Loucy (cell line): ENCODE measurements around the gene DAB1.

ENCODE experiments used
- H2AFZ ChIP-seq: fragments of 200-600 bp; sonication (generic); 2 replicates; pipeline ENCODE4 v1.6.0; 2016; ENCODE audit warnings: antibody characterized with exemption, mild to moderate bottlenecking, low read length, moderate library complexity
- H3F3A ChIP-seq: fragments of 200-600 bp; 2 replicates; pipeline ENCODE4 v1.6.0; 2016; ENCODE audit warnings: antibody characterized with exemption, low read depth, mild to moderate bottlenecking
- H3K27me3 ChIP-seq: fragments of 200-600 bp; sonication (generic); 2 replicates; pipeline ENCODE4 v1.6.1; 2014; ENCODE audit warnings: low read length, mild to moderate bottlenecking; ENCODE audit not compliant: insufficient read depth, poor library complexity, severe bottlenecking
- H3K36me3 ChIP-seq: fragments of 200-600 bp; sonication (generic); 2 replicates; pipeline ENCODE4 v1.6.1; 2016; ENCODE audit warnings: low read length; ENCODE audit not compliant: insufficient read depth
- H3K4me1 ChIP-seq: fragments of 200-600 bp; sonication (generic); 2 replicates; pipeline ENCODE4 v1.5.1; 2014; ENCODE audit warnings: low read length, mild to moderate bottlenecking; ENCODE audit not compliant: insufficient read depth, poor library complexity, severe bottlenecking
- H3K4me2 ChIP-seq: fragments of 200-600 bp; sonication (generic); 2 replicates; pipeline ENCODE4 v1.6.0; 2014; ENCODE audit warnings: antibody characterized with exemption, low read length, low read depth, mild to moderate bottlenecking; ENCODE audit not compliant: poor library complexity, severe bottlenecking
- H3K4me3 ChIP-seq: fragments of 200-600 bp; sonication (generic); 2 replicates; pipeline ENCODE4 v1.5.1; 2014; ENCODE audit warnings: low read length, mild to moderate bottlenecking, mixed read lengths; ENCODE audit not compliant: poor library complexity, severe bottlenecking
- H3K79me2 ChIP-seq: fragments of 200-600 bp; sonication (generic); 2 replicates; pipeline ENCODE4 v1.6.1; 2014; ENCODE audit warnings: low read length; ENCODE audit not compliant: insufficient read depth
- H3K9ac ChIP-seq: fragments of 200-600 bp; sonication (generic); 2 replicates; pipeline ENCODE4 v1.6.0; 2014; ENCODE audit warnings: mild to moderate bottlenecking, low read depth, low read length, moderate library complexity; ENCODE audit not compliant: poor library complexity, severe bottlenecking
- H3K9me2 ChIP-seq: fragments of 200-600 bp; sonication (generic); replicated peaks from 2 replicates; pipeline ENCODE4 v1.6.1; 2016; ENCODE audit warnings: low read depth, low read length, mixed read lengths
- H3K9me3 ChIP-seq: fragments of 200-600 bp; sonication (generic); 2 replicates; pipeline ENCODE4 v1.6.1; 2014; ENCODE audit warnings: mild to moderate bottlenecking, antibody characterized with exemption, low read length, low read depth; ENCODE audit not compliant: insufficient read depth
- H4K20me1 ChIP-seq: fragments of 200-600 bp; sonication (generic); 2 replicates; pipeline ENCODE4 v1.6.0; 2014; ENCODE audit warnings: antibody characterized with exemption, low read length, mild to moderate bottlenecking; ENCODE audit not compliant: insufficient read depth, poor library complexity, severe bottlenecking
- CTCF ChIP-seq: fragments of 200-600 bp; sonication (generic); conservative IDR thresholded peaks from 2 replicates; pipeline ENCODE4 v1.5.1; 2014; ENCODE audit warnings: mild to moderate bottlenecking, antibody characterized with exemption, low read length
- EZH2phosphoT487 ChIP-seq: fragments of 200-600 bp; IDR thresholded peaks from 2 replicates; pipeline ENCODE4 v1.6.1; 2018; ENCODE audit warnings: antibody characterized with exemption, mild to moderate bottlenecking, moderate library complexity, borderline replicate concordance

The DAB1 gene

GRCh38 chr1:57463343-57463742 is 39.5 kb upstream of the DAB1 start:
- H3K9ac ChIP-seq = no peak overlapping the region
- no peaks in the 10 kb centered on the region for H3K9me2 ChIP-seq
- no peaks in the 10 kb centered on the region for H3K9me3 ChIP-seq
- H3K79me2 ChIP-seq = no peaks in the 10 kb centered on the region
- no peaks in the 10 kb centered on the region for H3F3A ChIP-seq
- no peak overlapping the region for H3K4me3 ChIP-seq
- H3K36me3 ChIP-seq = no peaks in the 10 kb centered on the region
- H3K4me2 ChIP-seq = no peak overlapping the region
- no peaks in the 10 kb centered on the region for H3K4me1 ChIP-seq
- no peaks in the 10 kb centered on the region for H4K20me1 ChIP-seq
- no peaks in the 10 kb centered on the region for H3K27me3 ChIP-seq
- no peak overlapping the region for H2AFZ ChIP-seq
- TF ChIP-seq CTCF = no peak
- TF ChIP-seq EZH2phosphoT487 = no peak

GRCh38 chr1:57461405-57461804 is 37.5 kb upstream of the DAB1 start:
- Histone ChIP-seq H3K27me3 (no peaks in the 10 kb centered on the region), H3K36me3 (no peaks in the 10 kb centered on the region), H2AFZ (no peak overlapping the region)

GRCh38 chr1:57451516-57451915 is 27.7 kb upstream of the DAB1 start:
- Histone ChIP-seq H3K4me3 (no peak overlapping the region), H3K4me1 (no peaks in the 10 kb centered on the region), H3K79me2 (no peaks in the 10 kb centered on the region), H3K36me3 (no peaks in the 10 kb centered on the region), H3K4me2 (no peak overlapping the region), H3K9me2 (no peaks in the 10 kb centered on the region), H3K27me3 (no peaks in the 10 kb centered on the region), H3K9ac (no peak overlapping the region), H4K20me1 (no peaks in the 10 kb centered on the region), H3F3A (no peaks in the 10 kb centered on the region), H2AFZ (no peak overlapping the region), H3K9me3 (no peaks in the 10 kb centered on the region)
- no peak for TF ChIP-seq EZH2phosphoT487
- no peak for TF ChIP-seq CTCF

More at GRCh38 chr1:57461405-57461804, 37.5 kb upstream of the DAB1 start:
- Histone ChIP-seq H3K9ac (no peak overlapping the region), H3K9me2 (no peaks in the 10 kb centered on the region), H3K9me3 (no peaks in the 10 kb centered on the region), H3K4me2 (no peak overlapping the region), H3K4me1 (no peaks in the 10 kb centered on the region), H3K79me2 (no peaks in the 10 kb centered on the region), H4K20me1 (no peaks in the 10 kb centered on the region), H3K4me3 (no peak overlapping the region), H3F3A (no peaks in the 10 kb centered on the region)
- TF ChIP-seq EZH2phosphoT487 = no peak
- TF ChIP-seq CTCF = no peak
